ENCODE results near the gene PNLIP.

PNLIP gene

GRCh38 chr10:116542007-116542677 is 3.6 kb upstream of the PNLIP start:
- no peak for DNase-seq (ENCODE audit: low read depth)
- no peak overlapping the region for H3K4me3 ChIP-seq (ENCODE audit: low read depth, low read length)
- TF ChIP-seq POLR2A (IDR thresholded peaks at IDR 0.05; ENCODE audit: extremely low read depth, insufficient read length) (no peak), MYC (IDR thresholded peaks at IDR 0.05; ENCODE audit: low read depth, low read length) (no peak)
- TF ChIP-seq, protein P1, sequence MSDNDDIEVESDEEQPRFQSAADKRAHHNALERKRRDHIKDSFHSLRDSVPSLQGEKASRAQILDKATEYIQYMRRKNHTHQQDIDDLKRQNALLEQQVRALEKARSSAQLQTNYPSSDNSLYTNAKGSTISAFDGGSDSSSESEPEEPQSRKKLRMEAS (IDR thresholded peaks at IDR 0.05; ENCODE audit: low read depth, low read length) = no peak
- TF ChIP-seq, protein P2, sequence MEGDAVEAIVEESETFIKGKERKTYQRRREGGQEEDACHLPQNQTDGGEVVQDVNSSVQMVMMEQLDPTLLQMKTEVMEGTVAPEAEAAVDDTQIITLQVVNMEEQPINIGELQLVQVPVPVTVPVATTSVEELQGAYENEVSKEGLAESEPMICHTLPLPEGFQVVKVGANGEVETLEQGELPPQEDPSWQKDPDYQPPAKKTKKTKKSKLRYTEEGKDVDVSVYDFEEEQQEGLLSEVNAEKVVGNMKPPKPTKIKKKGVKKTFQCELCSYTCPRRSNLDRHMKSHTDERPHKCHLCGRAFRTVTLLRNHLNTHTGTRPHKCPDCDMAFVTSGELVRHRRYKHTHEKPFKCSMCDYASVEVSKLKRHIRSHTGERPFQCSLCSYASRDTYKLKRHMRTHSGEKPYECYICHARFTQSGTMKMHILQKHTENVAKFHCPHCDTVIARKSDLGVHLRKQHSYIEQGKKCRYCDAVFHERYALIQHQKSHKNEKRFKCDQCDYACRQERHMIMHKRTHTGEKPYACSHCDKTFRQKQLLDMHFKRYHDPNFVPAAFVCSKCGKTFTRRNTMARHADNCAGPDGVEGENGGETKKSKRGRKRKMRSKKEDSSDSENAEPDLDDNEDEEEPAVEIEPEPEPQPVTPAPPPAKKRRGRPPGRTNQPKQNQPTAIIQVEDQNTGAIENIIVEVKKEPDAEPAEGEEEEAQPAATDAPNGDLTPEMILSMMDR (IDR thresholded peaks at IDR 0.05; ENCODE audit: low read depth, low read length) = no peak

DNA sequence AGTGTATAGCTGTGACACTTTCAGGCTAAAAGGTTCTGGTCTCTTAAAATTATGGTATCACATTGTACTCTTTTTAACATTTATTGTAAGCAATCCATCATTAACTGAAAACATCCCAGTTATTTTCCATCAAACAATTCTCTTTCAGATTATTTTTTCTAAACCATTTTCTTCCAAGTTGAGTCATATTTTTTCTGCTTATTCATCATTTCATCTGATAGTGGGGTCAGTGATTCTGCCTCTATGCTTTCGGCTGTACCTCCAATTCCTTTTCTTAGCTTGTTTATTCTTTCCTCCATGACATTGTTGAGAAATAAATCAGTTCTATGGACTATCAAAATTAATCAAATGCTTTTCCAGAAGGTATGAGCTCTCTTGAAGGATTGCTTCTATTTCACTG is 609 bp upstream of the PNLIP start:
- no peak overlapping the region for H3K4me3 ChIP-seq (ENCODE audit: low read depth, low read length)
- TF ChIP-seq, protein P1 (IDR thresholded peaks at IDR 0.05; ENCODE audit: low read depth, low read length) = no peak
- TF ChIP-seq POLR2A (IDR thresholded peaks at IDR 0.05; ENCODE audit: extremely low read depth, insufficient read length) = no peak
- TF ChIP-seq, protein P2 (IDR thresholded peaks at IDR 0.05; ENCODE audit: low read depth, low read length) = no peak
- TF ChIP-seq MYC (IDR thresholded peaks at IDR 0.05; ENCODE audit: low read depth, low read length) = no peak
- DNase-seq (ENCODE audit: low read depth) = no peak

GRCh38 chr10:116548301-116548700 is 2.6 kb downstream of the PNLIP start:
- DNase-seq (ENCODE audit: low read depth) = no peak
- no peak for TF ChIP-seq POLR2A (IDR thresholded peaks at IDR 0.05; ENCODE audit: extremely low read depth, insufficient read length)
- TF ChIP-seq, protein P1 (IDR thresholded peaks at IDR 0.05; ENCODE audit: low read depth, low read length) = no peak
- TF ChIP-seq, protein P2 (IDR thresholded peaks at IDR 0.05; ENCODE audit: low read depth, low read length) = no peak
- TF ChIP-seq MYC (IDR thresholded peaks at IDR 0.05; ENCODE audit: low read depth, low read length) = no peak
- no peak overlapping the region for H3K4me3 ChIP-seq (ENCODE audit: low read depth, low read length)

GRCh38 chr10:116553378-116553980 is 7.7 kb downstream of the PNLIP start:
- H3K4me3 ChIP-seq (ENCODE audit: low read depth, low read length) = no peak overlapping the region
- TF ChIP-seq, protein P2 (IDR thresholded peaks at IDR 0.05; ENCODE audit: low read depth, low read length) = no peak
- TF ChIP-seq, protein P1 (IDR thresholded peaks at IDR 0.05; ENCODE audit: low read depth, low read length) = no peak
- TF ChIP-seq POLR2A (IDR thresholded peaks at IDR 0.05; ENCODE audit: extremely low read depth, insufficient read length) (no peak), MYC (IDR thresholded peaks at IDR 0.05; ENCODE audit: low read depth, low read length) (no peak)
- DNase-seq (ENCODE audit: low read depth) = no peak

DNA sequence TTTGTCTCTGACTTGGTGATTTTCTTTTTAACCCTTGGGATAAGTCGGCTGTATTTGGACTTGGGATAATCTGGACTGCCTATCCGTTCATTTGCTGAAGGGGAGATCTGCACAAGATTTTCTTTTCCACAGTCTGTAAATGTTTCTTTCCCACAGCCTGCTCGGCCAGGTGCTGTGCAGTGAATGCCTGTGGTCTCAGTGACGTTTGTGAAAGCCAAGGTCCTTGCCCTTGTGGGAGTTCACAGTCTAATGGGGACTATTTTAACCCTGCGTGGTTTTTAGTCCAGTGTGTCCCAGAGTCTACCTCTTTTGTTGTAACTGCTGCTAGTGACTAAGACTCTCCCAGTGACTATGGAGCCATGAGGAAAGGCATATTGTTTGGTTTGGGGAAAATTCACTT is 8.9 kb downstream of the PNLIP start:
- H3K4me3 ChIP-seq (ENCODE audit: low read depth, low read length) = no peak overlapping the region
- no peak for DNase-seq (ENCODE audit: low read depth)
- TF ChIP-seq, protein P1 (IDR thresholded peaks at IDR 0.05; ENCODE audit: low read depth, low read length) = no peak
- TF ChIP-seq, protein P2 (IDR thresholded peaks at IDR 0.05; ENCODE audit: low read depth, low read length) = no peak
- TF ChIP-seq POLR2A (IDR thresholded peaks at IDR 0.05; ENCODE audit: extremely low read depth, insufficient read length) = no peak
- TF ChIP-seq MYC (IDR thresholded peaks at IDR 0.05; ENCODE audit: low read depth, low read length) = no peak

Measured in NB4 (cell line).